Measurements from ENCODE around the gene DUSP10. TPM values are rescaled to one million over a fixed set of nuclear protein-coding genes. Genes with fewer than 3 reads are reported as not detected.

The DUSP10 gene
- total RNA-seq, 6 donors from 2014 or later, result 7.7 to 13.7 (median 11.9) TPM

- DNase-seq (no peak), ATAC-seq (ENCODE audit: low FRiP score in 2 of 2) (no peak)
- no peak overlapping the region for H3K4me3 ChIP-seq
- H3K27me3 ChIP-seq, result no peaks in the 10 kb centered on the region
- H3K36me3 ChIP-seq, result no peaks in the 10 kb centered on the region
- no peak overlapping the region for H3K27ac ChIP-seq
- H3K9me3 ChIP-seq, result no peaks in the 10 kb centered on the region
- peaks cover 0 to 20% (median 0%) of the 10 kb centered on the region in 4 donors for H3K4me1 ChIP-seq
- TF ChIP-seq CTCF (IDR thresholded peaks at IDR 0.05) (no peak), POLR2A (IDR thresholded peaks at IDR 0.05) (no peak), POLR2AphosphoS5 (IDR thresholded peaks at IDR 0.05) (no peak), EP300 (IDR thresholded peaks at IDR 0.05) (no peak)
- WGBS, 2 donors, result 71 to 72% methylated on average over 6 of the region's 6 CpGs
These were observed 41.5 kb upstream of the DUSP10 start for GRCh38 chr1:221783437-221783836.

GRCh38 chr1:221782970-221783369, 41.1 kb upstream of the DUSP10 start:
- no peak overlapping the region for H3K4me3 ChIP-seq
- H3K9me3 ChIP-seq, result no peaks in the 10 kb centered on the region
- no peak for TF ChIP-seq POLR2AphosphoS5 (IDR thresholded peaks at IDR 0.05)
- no peak for TF ChIP-seq CTCF (IDR thresholded peaks at IDR 0.05)
- no peak for TF ChIP-seq EP300 (IDR thresholded peaks at IDR 0.05)
- TF ChIP-seq POLR2A (IDR thresholded peaks at IDR 0.05), result no peak
- no peak overlapping the region for H3K27ac ChIP-seq
- ATAC-seq (ENCODE audit: low FRiP score in 2 of 2) (no peak), DNase-seq (no peak)
- H3K36me3 ChIP-seq, result no peaks in the 10 kb centered on the region
- no peaks in the 10 kb centered on the region for H3K27me3 ChIP-seq
- 95 to 100% methylated on average over 1 of the region's 1 CpG for WGBS, 2 donors
- H3K4me1 ChIP-seq, result peaks cover 0 to 20% (median 0%) of the 10 kb centered on the region in 4 donors

- DNase-seq, result no peak
- WGBS, 2 donors, result 47 to 62% methylated on average over 2 of the region's 2 CpGs
- no peaks in the 10 kb centered on the region for H3K9me3 ChIP-seq
These were observed 40.6 kb upstream of the DUSP10 start for GRCh38 chr1:221782477-221782876.

GRCh38 chr1:221781102-221781755, 39.3 kb upstream of the DUSP10 start:
- 71 to 81% methylated on average over 7 of the region's 7 CpGs for WGBS, 2 donors
- ATAC-seq (ENCODE audit: low FRiP score in 2 of 2) (peak; percentile 4 to 64), DNase-seq (peak in 1 of 2 donors; percentile 63)
- Histone ChIP-seq H3K36me3 (no peaks in the 10 kb centered on the region), H3K4me3 (no peak overlapping the region), H3K9me3 (no peaks in the 10 kb centered on the region), H3K27me3 (no peaks in the 10 kb centered on the region), H3K4me1 (peaks cover 4 to 28% (median 6%) of the 10 kb centered on the region in 4 donors), H3K27ac (no peak overlapping the region)
- no peak for TF ChIP-seq POLR2A (IDR thresholded peaks at IDR 0.05)
- TF ChIP-seq EP300 (IDR thresholded peaks at IDR 0.05), result peak in 1 of 4 donors; percentile 82
- TF ChIP-seq POLR2AphosphoS5 (IDR thresholded peaks at IDR 0.05), result peak in 1 of 2 donors; percentile 41

More at GRCh38 chr1:221782477-221782876, 40.6 kb upstream of the DUSP10 start:
- Histone ChIP-seq H3K27me3 (no peaks in the 10 kb centered on the region), H3K36me3 (no peaks in the 10 kb centered on the region), H3K27ac (no peak overlapping the region), H3K4me1 (peaks cover 0 to 20% (median 2%) of the 10 kb centered on the region in 4 donors), H3K4me3 (no peak overlapping the region)
- TF ChIP-seq EP300 (IDR thresholded peaks at IDR 0.05) (no peak), POLR2AphosphoS5 (IDR thresholded peaks at IDR 0.05) (no peak), POLR2A (IDR thresholded peaks at IDR 0.05) (no peak), CTCF (IDR thresholded peaks at IDR 0.05) (no peak)
- ATAC-seq (ENCODE audit: low FRiP score in 2 of 2), result no peak

- no peak overlapping the region for H3K27ac ChIP-seq
- no peaks in the 10 kb centered on the region for H3K36me3 ChIP-seq
- no peak overlapping the region for H3K4me3 ChIP-seq
- peaks cover 4 to 28% (median 6%) of the 10 kb centered on the region in 4 donors for H3K4me1 ChIP-seq
- H3K27me3 ChIP-seq, result no peaks in the 10 kb centered on the region
- no peak for TF ChIP-seq EP300 (IDR thresholded peaks at IDR 0.05)
- no peak for TF ChIP-seq POLR2AphosphoS5 (IDR thresholded peaks at IDR 0.05)
- no peak for TF ChIP-seq CTCF (IDR thresholded peaks at IDR 0.05)
- WGBS, 2 donors, result 87 to 99% methylated on average over 7 of the region's 7 CpGs
- ATAC-seq (ENCODE audit: low FRiP score in 2 of 2), result no peak
- no peak for DNase-seq
- no peaks in the 10 kb centered on the region for H3K9me3 ChIP-seq
These were observed 38.3 kb upstream of the DUSP10 start for GRCh38 chr1:221780175-221780574.
